ENCODE measurements around the gene GPATCH2L.

DNA sequence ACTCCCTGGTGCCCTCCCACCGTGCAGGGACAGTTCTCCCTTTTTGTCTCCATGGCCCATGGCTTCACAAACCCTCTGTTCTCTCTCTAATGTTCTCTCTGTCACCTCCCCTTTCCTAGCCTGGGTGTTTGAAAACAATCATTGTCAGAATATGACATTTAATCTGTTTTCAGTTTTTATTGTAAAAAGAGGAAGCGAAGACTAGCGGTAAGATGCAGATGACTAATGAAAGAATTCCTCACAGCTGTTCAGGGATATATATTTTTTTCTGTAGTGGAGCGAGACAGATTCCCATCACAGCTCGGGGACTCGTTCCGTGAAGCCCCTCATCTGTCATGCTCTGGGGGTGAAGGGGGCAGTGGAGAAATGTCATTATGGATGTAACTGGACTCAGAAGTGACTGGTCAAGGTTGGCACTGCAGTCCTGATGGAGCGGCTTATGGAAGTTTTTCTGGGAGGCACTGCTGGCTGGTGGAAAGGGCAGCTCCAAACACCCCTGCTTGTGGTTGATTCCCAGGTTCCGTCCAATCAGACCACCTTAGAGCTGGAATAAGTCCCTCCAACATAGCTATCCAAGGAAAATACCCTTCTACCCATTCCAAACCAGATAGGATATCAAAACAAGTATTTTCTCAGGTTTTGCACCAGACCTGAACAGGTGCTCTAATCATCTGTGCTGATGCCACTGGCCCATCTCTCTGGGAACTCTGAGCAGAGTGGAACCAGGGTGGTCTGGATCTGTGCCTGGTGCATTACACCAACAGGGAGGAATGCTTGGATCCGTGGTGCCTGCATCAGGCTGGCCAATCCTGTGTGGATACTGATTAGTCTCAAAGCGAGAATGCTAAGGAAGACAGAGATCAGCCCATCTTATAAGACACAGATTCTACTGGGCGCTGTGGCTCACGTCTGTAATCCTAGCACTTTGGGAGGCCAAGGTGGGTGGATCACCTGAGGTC, 84.7 kb downstream of the GPATCH2L start:
- no peak for TF ChIP-seq EZH2phosphoT487 (IDR thresholded peaks at IDR 0.05; ENCODE audit: low read depth, severe bottlenecking, unreplicated experiment)
- TF ChIP-seq, protein P1, sequence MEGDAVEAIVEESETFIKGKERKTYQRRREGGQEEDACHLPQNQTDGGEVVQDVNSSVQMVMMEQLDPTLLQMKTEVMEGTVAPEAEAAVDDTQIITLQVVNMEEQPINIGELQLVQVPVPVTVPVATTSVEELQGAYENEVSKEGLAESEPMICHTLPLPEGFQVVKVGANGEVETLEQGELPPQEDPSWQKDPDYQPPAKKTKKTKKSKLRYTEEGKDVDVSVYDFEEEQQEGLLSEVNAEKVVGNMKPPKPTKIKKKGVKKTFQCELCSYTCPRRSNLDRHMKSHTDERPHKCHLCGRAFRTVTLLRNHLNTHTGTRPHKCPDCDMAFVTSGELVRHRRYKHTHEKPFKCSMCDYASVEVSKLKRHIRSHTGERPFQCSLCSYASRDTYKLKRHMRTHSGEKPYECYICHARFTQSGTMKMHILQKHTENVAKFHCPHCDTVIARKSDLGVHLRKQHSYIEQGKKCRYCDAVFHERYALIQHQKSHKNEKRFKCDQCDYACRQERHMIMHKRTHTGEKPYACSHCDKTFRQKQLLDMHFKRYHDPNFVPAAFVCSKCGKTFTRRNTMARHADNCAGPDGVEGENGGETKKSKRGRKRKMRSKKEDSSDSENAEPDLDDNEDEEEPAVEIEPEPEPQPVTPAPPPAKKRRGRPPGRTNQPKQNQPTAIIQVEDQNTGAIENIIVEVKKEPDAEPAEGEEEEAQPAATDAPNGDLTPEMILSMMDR (IDR thresholded peaks at IDR 0.05; ENCODE audit: poor library complexity) = no peak

Measured in hepatocyte (in vitro differentiated cells).